OCI-LY7 (cell line): ENCODE data around the gene TGIF2. TPM values are rescaled to one million over a fixed set of nuclear protein-coding genes. Genes with fewer than 3 reads are reported as not detected.

Experiments
- BruUV-seq: library from RNA; stranded (reverse); fragments of 400-500 nt; replicated peaks from 2 replicates; lab custom pipeline; 2021; lab: Mats Ljungman, UMichigan
- CTCF ChIA-PET: fragments of 300-600 bp; sonication (Branson Sonifier 250); formaldehyde crosslinking; loops from one replicate; lab custom pipeline; 2022; ENCODE audit warnings: antibody characterized with exemption; ENCODE audit not compliant: unreplicated experiment; lab: Charles Lee
- POLR2A ChIA-PET: fragments of 300-600 bp; sonication (Branson Sonifier 250); formaldehyde crosslinking; loops from one replicate; lab custom pipeline; 2022; ENCODE audit warnings: antibody characterized with exemption; lab: Charles Lee
- DNase-seq: peaks from one replicate; pipeline ENCODE4 v3.0.0-alpha.2; 2015; ENCODE audit warnings: low spot score
- H2AFZ ChIP-seq: fragments of 200-600 bp; sonication (generic), shearing (Covaris generic); 2 replicates; pipeline ENCODE4 v1.6.1; 2014; ENCODE audit warnings: mild to moderate bottlenecking, antibody characterized with exemption, low read length, moderate library complexity
- H3K27ac ChIP-seq: fragments of 200-600 bp; sonication (generic); 2 replicates; pipeline ENCODE4 v1.5.1; 2014; ENCODE audit warnings: mixed run types, low read depth, mild to moderate bottlenecking, moderate library complexity, low read length, inconsistent platforms; ENCODE audit not compliant: poor library complexity, severe bottlenecking
- H3K36me3 ChIP-seq: fragments of 200-600 bp; sonication (generic); 2 replicates; pipeline ENCODE4 v1.6.1; 2014; ENCODE audit warnings: mild to moderate bottlenecking, antibody characterized with exemption, low read length, moderate library complexity, mixed read lengths; ENCODE audit not compliant: insufficient read depth
- H3K4me1 ChIP-seq: fragments of 200-600 bp; sonication (generic); 2 replicates; pipeline ENCODE4 v1.5.1; 2014; ENCODE audit warnings: mild to moderate bottlenecking, low read length; ENCODE audit not compliant: insufficient read depth, poor library complexity, severe bottlenecking
- H3K4me2 ChIP-seq: fragments of 200-600 bp; sonication (generic); 2 replicates; pipeline ENCODE4 v1.6.1; 2014; ENCODE audit warnings: mild to moderate bottlenecking, low read length
- H3K4me3 ChIP-seq: fragments of 200-600 bp; sonication (generic); 2 replicates; pipeline ENCODE4 v1.5.1; 2014; ENCODE audit warnings: mild to moderate bottlenecking, low read depth, low read length; ENCODE audit not compliant: poor library complexity, severe bottlenecking
- H3K79me2 ChIP-seq: fragments of 200-600 bp; sonication (generic); 2 replicates; pipeline ENCODE4 v1.6.1; 2016; ENCODE audit warnings: low read depth, mild to moderate bottlenecking, low read length, moderate library complexity, mixed read lengths; ENCODE audit not compliant: insufficient read depth
- H3K9me2 ChIP-seq: fragments of 200-600 bp; sonication (generic); 2 replicates; pipeline ENCODE4 v1.6.1; 2016; ENCODE audit warnings: mild to moderate bottlenecking, low read length, mixed read lengths; ENCODE audit not compliant: insufficient read depth
- H3K9me3 ChIP-seq: fragments of 200-600 bp; sonication (generic); 2 replicates; pipeline ENCODE4 v1.6.1; 2014; ENCODE audit warnings: mild to moderate bottlenecking, mixed run types, low read length, mixed read lengths
- H4K20me1 ChIP-seq: fragments of 200-600 bp; sonication (generic); 2 replicates; pipeline ENCODE4 v1.6.1; 2014; ENCODE audit warnings: mild to moderate bottlenecking, antibody characterized with exemption, low read length, moderate library complexity, mixed read lengths; ENCODE audit not compliant: insufficient read depth
- CTCF ChIP-seq: fragments of 200-600 bp; sonication (generic); conservative IDR thresholded peaks from 2 replicates; pipeline ENCODE4 v1.5.1; 2014; ENCODE audit warnings: mild to moderate bottlenecking, antibody characterized with exemption, low read length, moderate library complexity, mixed read lengths
- EZH2phosphoT487 ChIP-seq: fragments of 200-600 bp; sonication (generic); IDR thresholded peaks from 2 replicates; pipeline ENCODE4 v1.6.1; 2018; ENCODE audit warnings: low read depth, borderline replicate concordance, mild to moderate bottlenecking, mixed run types, antibody characterized with exemption, low read length, moderate library complexity, mixed read lengths
- intact Hi-C: fragments of 100-400 bp; cut with micrococcal nuclease; formaldehyde crosslinking; loops from one replicate; pipeline ENCODE4 v1.10.0; 2022; ENCODE audit not compliant: unreplicated experiment
- total RNA-seq, 2 experiments: library from RNA; depleted of rRNA in 1 of 2; stranded (reverse); fragments of >200 nt in 1 of 2; shearing (Covaris generic) in 1 of 2; gene quantifications; 2 replicates each; pipeline ENCODE4 v1.2.3, GENCODE V29; 2014 to 2022

The TGIF2 gene
- total RNA-seq, 2 experiments from 2014 or later, result 41.3 to 45.2 TPM

GRCh38 chr20:36573798-36574365 lies 485 bp downstream of the TGIF2 start:
- H3K4me3 ChIP-seq, result peak overlapping the region; percentile 88
- H4K20me1 ChIP-seq, result no peaks in the 10 kb centered on the region
- peak overlapping the region; percentile 69 for H3K27ac ChIP-seq
- no peaks in the 10 kb centered on the region for H3K9me2 ChIP-seq
- BruUV-seq, result no TSS peak
- CTCF ChIA-PET, result no interaction called here
- peaks cover 25% of the 10 kb centered on the region for H3K4me1 ChIP-seq
- 0 out of 2 replicates have a peak, but pooled peaks have one; percentile 30 for TF ChIP-seq CTCF
- no peak for TF ChIP-seq EZH2phosphoT487
- peak overlapping the region; percentile 85 for H3K4me2 ChIP-seq
- intact Hi-C loops, result loop anchor here (1.0 to 5.0 kb wide), 3 partner anchors 21 to 112 kb away; partner anchors contain the start of gene RAB5IF
- POLR2A ChIA-PET, result interaction anchor here (1.6 to 1.8 kb wide), 2 partner anchors 20 to 31 kb away, joined by 5 to 10 read pairs; partner anchors contain the start of gene RAB5IF
- DNase-seq, result peak; percentile 51
- peaks cover 25% of the 10 kb centered on the region for H3K36me3 ChIP-seq
- H2AFZ ChIP-seq, result peak overlapping the region; percentile 13; the same call in 1 of the 2 replicates
- peaks cover 48% of the 10 kb centered on the region for H3K79me2 ChIP-seq
- no peaks in the 10 kb centered on the region for H3K9me3 ChIP-seq

GRCh38 chr20:36574366-36575135 lies 1.2 kb downstream of the TGIF2 start:
- Histone ChIP-seq H3K9me3 (no peaks in the 10 kb centered on the region), H4K20me1 (no peaks in the 10 kb centered on the region), H3K4me3 (peak overlapping the region; percentile 88), H3K27ac (peak overlapping the region; percentile 69), H3K4me1 (peaks cover 25% of the 10 kb centered on the region), H3K4me2 (peak overlapping the region; percentile 85), H3K79me2 (peaks cover 48% of the 10 kb centered on the region), H3K36me3 (peaks cover 30% of the 10 kb centered on the region), H2AFZ (no peak overlapping the region), H3K9me2 (no peaks in the 10 kb centered on the region)
- CTCF ChIA-PET, result interaction anchor here (0.6 kb wide), 1 partner anchor 30 kb away, joined by 4 read pairs; no protein-coding TSS in a partner anchor
- DNase-seq, result peak; percentile 58
- BruUV-seq, result no TSS peak
- POLR2A ChIA-PET, result interaction anchor here (1.6 to 1.8 kb wide), 2 partner anchors 20 to 30 kb away, joined by 5 to 10 read pairs; partner anchors contain the start of gene RAB5IF
- no peak for TF ChIP-seq EZH2phosphoT487
- TF ChIP-seq CTCF, result peak; percentile 29; the same call in 1 of the 2 replicates
- intact Hi-C loops, result loop anchor here (5.0 kb wide), 1 partner anchor 112 kb away; no protein-coding TSS in a partner anchor
